Measurements from ENCODE around the gene ADAP1. TPM values are rescaled to one million over a fixed set of nuclear protein-coding genes. Genes with fewer than 3 reads are reported as not detected.

ADAP1 gene
- total and polyA plus RNA-seq, 2 of the 8 experiments (the other 6 are each of a cell fraction or from before 2014, with no cell fraction given): 5.8 to 6.1 TPM

DNA sequence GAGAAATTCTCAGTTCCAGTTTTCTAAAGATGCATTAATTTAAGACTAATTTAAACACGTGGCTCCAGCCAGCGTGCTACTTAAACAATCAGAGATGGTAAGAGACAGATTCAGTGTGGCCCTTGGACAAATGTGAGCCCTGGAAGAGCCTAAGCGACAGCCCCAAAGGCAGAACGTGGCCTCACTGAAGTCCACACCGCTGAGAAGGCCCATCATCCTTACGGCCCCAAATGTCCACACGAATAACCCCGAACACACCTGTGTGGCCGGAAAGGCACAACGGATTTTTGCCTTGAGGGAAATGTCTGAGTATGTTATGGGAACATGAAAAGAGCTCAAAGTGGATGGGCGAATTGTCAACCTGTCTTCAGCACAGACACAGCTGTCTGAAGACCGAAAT lies 17.6 kb upstream of the ADAP1 start (continued):
- TF ChIP-seq TBP (IDR thresholded peaks at IDR 0.05; ENCODE audit: low read depth, low read length) (no peak), SUZ12 (IDR thresholded peaks at IDR 0.05; ENCODE audit: low read length) (no peak), BACH1 (IDR thresholded peaks at IDR 0.05; ENCODE audit: low read length) (no peak), CBX8 (IDR thresholded peaks at IDR 0.05; ENCODE audit: borderline replicate concordance, low read depth, low read length) (no peak), GABPA (IDR thresholded peaks at IDR 0.05; ENCODE audit: borderline replicate concordance, insufficient read depth, low read length) (no peak), PHF8 (conservative IDR thresholded peaks at IDR 0.05; ENCODE audit: low read depth, low read length) (no peak), JUND (IDR thresholded peaks at IDR 0.05; ENCODE audit: low read length) (no peak)
